IMR-90 (cell line): ENCODE data around the gene GTF2H1. TPM values are rescaled to one million over a fixed set of nuclear protein-coding genes. Genes with fewer than 3 reads are reported as not detected.

Experiments
- ATAC-seq: fragments of 200-7000 bp; cut with Tn5 transposase; 2 replicates; pipeline ENCODE4 v1.9.1; 2020; ENCODE audit warnings: low read depth, mild to moderate bottlenecking, moderate library complexity
- BruUV-seq: library from RNA; stranded (reverse); fragments of 400-500 nt; replicated peaks from 2 replicates; lab custom pipeline; 2021; lab: Mats Ljungman, UMichigan
- CTCF ChIA-PET: fragments of 300-600 bp; formaldehyde crosslinking; extraction: SDS; loops from one replicate; lab custom pipeline; 2021; ENCODE audit warnings: antibody characterized with exemption; lab: Yijun Ruan, JAX
- POLR2A ChIA-PET: fragments of 300-600 bp; sonication (Branson Sonifier 250); formaldehyde crosslinking; loops from one replicate; lab custom pipeline; 2022; ENCODE audit warnings: antibody characterized with exemption; ENCODE audit not compliant: unreplicated experiment; lab: Charles Lee
- DNase-seq: peaks from one replicate; pipeline ENCODE4 v3.0.0; 2013
- H2AFZ ChIP-seq: replicated peaks from 2 replicates; pipeline ENCODE3; 2013; ENCODE audit warnings: low read length, mild to moderate bottlenecking; ENCODE audit not compliant: poor library complexity
- H2AK5ac ChIP-seq: 2 replicates; pipeline ENCODE4 v1.6.1; 2013; ENCODE audit warnings: low read depth, low read length, inconsistent platforms
- H2AK9ac ChIP-seq: replicated peaks from 2 replicates; pipeline ENCODE3; 2013; ENCODE audit warnings: mild to moderate bottlenecking, low read depth, low read length, moderate library complexity; ENCODE audit not compliant: poor library complexity
- H2BK120ac ChIP-seq: 2 replicates; pipeline ENCODE4 v1.6.1; 2013; ENCODE audit warnings: low read depth, low read length, inconsistent platforms
- H2BK15ac ChIP-seq: 3 replicates; pipeline ENCODE4 v1.6.1; 2013; ENCODE audit warnings: low read depth, low read length, inconsistent platforms
- H2BK20ac ChIP-seq: 2 replicates; pipeline ENCODE4 v1.6.1; 2013; ENCODE audit warnings: low read depth, mild to moderate bottlenecking, inconsistent platforms, low read length, moderate library complexity
- H2BK5ac ChIP-seq: 2 replicates; pipeline ENCODE4 v1.6.1; 2013; ENCODE audit warnings: mild to moderate bottlenecking, low read depth, low read length, inconsistent platforms; ENCODE audit not compliant: poor library complexity, severe bottlenecking
- H3K14ac ChIP-seq: replicated peaks from 2 replicates; pipeline ENCODE4 v1.6.1; 2013; ENCODE audit warnings: low read depth, low read length, inconsistent platforms
- H3K18ac ChIP-seq: 2 replicates; pipeline ENCODE4 v1.6.1; 2013; ENCODE audit warnings: low read depth, low read length, control low read depth
- H3K23ac ChIP-seq: 2 replicates; pipeline ENCODE4 v1.6.1; 2013; ENCODE audit warnings: low read depth, low read length, inconsistent platforms
- H3K27ac ChIP-seq: 2 replicates; pipeline ENCODE4 v1.5.1; 2013; ENCODE audit warnings: mild to moderate bottlenecking, control low read depth, low read length; ENCODE audit not compliant: insufficient read depth
- H3K27me3 ChIP-seq: 2 replicates; pipeline ENCODE4 v1.6.1; 2013; ENCODE audit warnings: low read length; ENCODE audit not compliant: control insufficient read depth, insufficient read depth
- H3K36me3 ChIP-seq: 2 replicates; pipeline ENCODE4 v1.6.1; 2013; ENCODE audit warnings: low read length, mixed read lengths; ENCODE audit not compliant: control insufficient read depth, insufficient read depth
- H3K4ac ChIP-seq: 2 replicates; pipeline ENCODE4 v1.6.1; 2013; ENCODE audit warnings: low read depth, low read length, inconsistent platforms
- H3K4me1 ChIP-seq: 2 replicates; pipeline ENCODE4 v1.6.1; 2013; ENCODE audit warnings: low read length, mixed read lengths; ENCODE audit not compliant: control insufficient read depth, insufficient read depth
- H3K4me2 ChIP-seq: 2 replicates; pipeline ENCODE4 v1.6.1; 2013; ENCODE audit warnings: low read depth, mild to moderate bottlenecking, control low read depth, low read length, moderate library complexity
- H3K4me3 ChIP-seq: 2 replicates; pipeline ENCODE4 v1.5.1; 2013; ENCODE audit warnings: low read depth, mild to moderate bottlenecking, control low read depth, low read length, moderate library complexity; ENCODE audit not compliant: insufficient read depth
- H3K56ac ChIP-seq: 2 replicates; pipeline ENCODE4 v1.6.1; 2013; ENCODE audit warnings: low read length, inconsistent platforms; ENCODE audit not compliant: insufficient read depth; ENCODE audit errors: extremely low read depth
- H3K79me1 ChIP-seq, 2 experiments: 2 replicates each; pipeline ENCODE4 v1.6.1; 2013; ENCODE audit warnings: low read length in 2 of 2, inconsistent platforms in 1 of 2, low read depth in 1 of 2
- H3K9ac ChIP-seq: 2 replicates; pipeline ENCODE4 v1.6.1; 2013; ENCODE audit warnings: low read depth, low read length, control low read depth
- H3K9me1 ChIP-seq: 2 replicates; pipeline ENCODE4 v1.6.1; 2013; ENCODE audit warnings: low read length, inconsistent platforms; ENCODE audit not compliant: insufficient read depth
- H3K9me3 ChIP-seq: 2 replicates; pipeline ENCODE4 v1.6.1; 2013; ENCODE audit warnings: low read length; ENCODE audit not compliant: control insufficient read depth, insufficient read depth
- H4K20me1 ChIP-seq: 2 replicates; pipeline ENCODE4 v1.6.1; 2013; ENCODE audit warnings: low read length, inconsistent platforms; ENCODE audit not compliant: insufficient read depth
- H4K5ac ChIP-seq: 2 replicates; pipeline ENCODE4 v1.6.1; 2013; ENCODE audit warnings: mild to moderate bottlenecking, low read depth, low read length, control low read depth
- H4K8ac ChIP-seq, 2 experiments: 2 replicates each; pipeline ENCODE4 v1.6.1; 2013; ENCODE audit warnings: low read depth in 2 of 2, low read length in 2 of 2, control low read depth in 1 of 2, inconsistent platforms in 1 of 2
- H4K91ac ChIP-seq: 2 replicates; pipeline ENCODE4 v1.6.1; 2013; ENCODE audit warnings: low read depth, low read length, inconsistent platforms; ENCODE audit not compliant: insufficient read depth
- BHLHE40 ChIP-seq: fragments of 150-350 bp; IDR thresholded peaks from 2 replicates; pipeline ENCODE4 v1.6.1; 2016; ENCODE audit warnings: mild to moderate bottlenecking, low read depth, low read length
- CHD1 ChIP-seq: IDR thresholded peaks from 2 replicates; pipeline ENCODE4 v1.6.1; 2012; ENCODE audit warnings: low read depth, low read length, improper control_type of control experiment
- FOS ChIP-seq: fragments of 150-350 bp; IDR thresholded peaks from 2 replicates; pipeline ENCODE4 v1.6.1; 2016; ENCODE audit warnings: low read depth, low read length
- MAFK ChIP-seq: IDR thresholded peaks from 2 replicates; pipeline ENCODE4 v1.6.1; 2012; ENCODE audit warnings: low read depth, low read length, improper control_type of control experiment
- MAZ ChIP-seq: IDR thresholded peaks from 2 replicates; pipeline ENCODE4 v1.6.1; 2012; ENCODE audit warnings: low read depth, mild to moderate bottlenecking, low read length, improper control_type of control experiment, moderate library complexity, borderline replicate concordance
- MXI1 ChIP-seq: IDR thresholded peaks from 2 replicates; pipeline ENCODE4 v1.6.1; 2012; ENCODE audit warnings: low read depth, mild to moderate bottlenecking, low read length, moderate library complexity, borderline replicate concordance
- NFE2L2 ChIP-seq: fragments of 150-350 bp; IDR thresholded peaks from 2 replicates; pipeline ENCODE4 v1.6.1; 2016; ENCODE audit warnings: low read depth, mild to moderate bottlenecking, low read length
- POLR2A ChIP-seq: IDR thresholded peaks from 2 replicates; pipeline ENCODE4 v1.6.1; 2012; ENCODE audit warnings: mild to moderate bottlenecking, low read depth, low read length
- RAD21 ChIP-seq: IDR thresholded peaks from 2 replicates; pipeline ENCODE4 v1.6.1; 2012; ENCODE audit warnings: low read length, improper control_type of control experiment
- RCOR1 ChIP-seq: IDR thresholded peaks from 2 replicates; pipeline ENCODE4 v1.6.1; 2012; ENCODE audit warnings: mild to moderate bottlenecking, low read length, improper control_type of control experiment; ENCODE audit not compliant: insufficient replicate concordance
- RFX5 ChIP-seq: IDR thresholded peaks from 2 replicates; pipeline ENCODE4 v1.8.0; 2012; ENCODE audit warnings: low read depth, mild to moderate bottlenecking, low read length, moderate library complexity
- SMC3 ChIP-seq: fragments of 150-350 bp; IDR thresholded peaks from 2 replicates; pipeline ENCODE4 v1.6.1; 2016; ENCODE audit warnings: low read depth, mild to moderate bottlenecking, antibody characterized with exemption, low read length, moderate library complexity
- WGBS, 2 experiments: methylation state at CpG; one replicate each; pipeline versions ENCODE4 v1.1.5 to v1.1.7; 2013; ENCODE audit warnings: missing lambda C conversion rate in 2 of 2; ENCODE audit not compliant: insufficient read length in 1 of 2; ENCODE audit errors: extremely low coverage in 2 of 2; 5-methylcytosine and 5-hydroxymethylcytosine counted together
- dilution Hi-C: fragments of 300-500 bp; cut with HindIII; formaldehyde crosslinking; loops from one replicate; pipeline ENCODE4 v1.14.3; 2018; ENCODE audit warnings: low sequenced_read_pairs; ENCODE audit not compliant: unreplicated experiment
- in situ Hi-C: fragments of 300-500 bp; cut with MboI; formaldehyde crosslinking; loops from 3 replicates; pipeline ENCODE4 v1.14.3; 2019; ENCODE audit warnings: low sequenced_read_pairs, inconsistent platforms, mixed read lengths
- intact Hi-C: fragments of 100-400 bp; cut with micrococcal nuclease; formaldehyde crosslinking; loops from 2 replicates; pipeline ENCODE4 v1.10.0; 2022
- polyA plus RNA-seq, 3 experiments: library from polyadenylated mRNA; depleted of rRNA; stranded (reverse); fragments of >200 nt; gene quantifications; 2 replicates each; pipeline ENCODE4 v1.2.3, GENCODE V29; 2012; ENCODE audit warnings: low replicate concordance in 1 of 3
- total RNA-seq: library from RNA; depleted of rRNA; stranded (reverse); fragments of >200 nt; gene quantifications from 2 replicates; pipeline ENCODE4 v1.2.3, GENCODE V29; 2012
- TF ChIP-seq, protein P1 (sequence below): conservative IDR thresholded peaks from 2 replicates; pipeline ENCODE4 v1.5.1; 2012; ENCODE audit warnings: mild to moderate bottlenecking, low read depth, low read length, improper control_type of control experiment
- TF ChIP-seq, protein P2 (sequence below): fragments of 150-350 bp; IDR thresholded peaks from 2 replicates; pipeline ENCODE4 v1.6.1; 2016; ENCODE audit warnings: low read depth, mild to moderate bottlenecking, low read length, moderate library complexity, borderline replicate concordance
- TF ChIP-seq, protein P3 (sequence below): fragments of 150-350 bp; IDR thresholded peaks from 2 replicates; pipeline ENCODE4 v1.6.1; 2017; ENCODE audit warnings: mild to moderate bottlenecking, antibody characterized with exemption, low read length, low read depth

GTF2H1 gene
- total and polyA plus RNA-seq, 2 of the 4 experiments (the other 2 are of a cell fraction), result 25.0 to 67.0 TPM

DNA sequence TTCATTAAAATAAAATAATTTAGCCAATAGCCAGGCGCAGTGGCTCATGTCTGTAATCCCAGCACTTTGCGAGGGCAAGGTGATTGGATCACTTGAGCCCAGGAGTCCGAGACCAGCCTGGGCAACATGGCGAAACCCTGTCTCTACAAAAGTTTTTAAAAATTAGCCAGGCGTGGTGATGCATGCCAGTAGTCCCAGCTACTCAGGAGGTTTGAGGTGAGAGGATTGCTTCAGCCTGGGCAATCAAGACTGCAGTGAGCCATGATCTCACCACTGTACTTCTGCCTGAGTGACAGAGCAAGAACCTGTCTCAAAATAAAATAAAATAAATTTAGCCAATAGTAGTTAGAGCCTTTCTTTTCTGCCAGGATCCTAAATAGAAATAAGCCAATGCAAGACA, 12.7 kb upstream of the GTF2H1 start:
- Histone ChIP-seq H3K36me3 (peaks cover 20% of the 10 kb centered on the region), H3K9me1 (peaks cover 3% of the 10 kb centered on the region; the same call in 1 of the 2 replicates), H3K9ac (no peak overlapping the region), H3K27me3 (no peaks in the 10 kb centered on the region), H3K4me3 (no peak overlapping the region), H2BK15ac (no peak overlapping the region), H3K14ac (no peak overlapping the region), H3K56ac (no peak overlapping the region), H3K27ac (no peak overlapping the region), H4K8ac (no peak overlapping the region), H2AK9ac (no peak overlapping the region), H2AK5ac (no peak overlapping the region), H2BK20ac (no peak overlapping the region), H2BK120ac (no peak overlapping the region), H3K79me1 (peaks cover 11 to 24% of the 10 kb centered on the region in 2 experiments), H4K91ac (no peak overlapping the region), H3K18ac (no peak overlapping the region), H3K23ac (no peak overlapping the region), H4K20me1 (no peaks in the 10 kb centered on the region), H2AFZ (no peak overlapping the region), H3K9me3 (no peaks in the 10 kb centered on the region), H3K4ac (no peak overlapping the region), H2BK5ac (no peak overlapping the region), H3K4me1 (peaks cover 8% of the 10 kb centered on the region), H4K5ac (no peak overlapping the region), H3K4me2 (no peak overlapping the region)
- CTCF ChIA-PET, result no interaction called here
- BruUV-seq, result no TSS peak
- ATAC-seq (no peak), DNase-seq (no peak)
- POLR2A ChIA-PET, result no interaction called here
- 76% methylated on average over 3 of the region's 5 CpGs; no CpG with 5 or more reads in 1 of the 2 experiments for WGBS, 2 experiments
- no peak for TF ChIP-seq RAD21
- TF ChIP-seq MAFK, result no peak
- no peak for TF ChIP-seq MAZ
- TF ChIP-seq SMC3, result no peak
- no peak for TF ChIP-seq RFX5
- TF ChIP-seq FOS, result no peak
- TF ChIP-seq, protein P1, sequence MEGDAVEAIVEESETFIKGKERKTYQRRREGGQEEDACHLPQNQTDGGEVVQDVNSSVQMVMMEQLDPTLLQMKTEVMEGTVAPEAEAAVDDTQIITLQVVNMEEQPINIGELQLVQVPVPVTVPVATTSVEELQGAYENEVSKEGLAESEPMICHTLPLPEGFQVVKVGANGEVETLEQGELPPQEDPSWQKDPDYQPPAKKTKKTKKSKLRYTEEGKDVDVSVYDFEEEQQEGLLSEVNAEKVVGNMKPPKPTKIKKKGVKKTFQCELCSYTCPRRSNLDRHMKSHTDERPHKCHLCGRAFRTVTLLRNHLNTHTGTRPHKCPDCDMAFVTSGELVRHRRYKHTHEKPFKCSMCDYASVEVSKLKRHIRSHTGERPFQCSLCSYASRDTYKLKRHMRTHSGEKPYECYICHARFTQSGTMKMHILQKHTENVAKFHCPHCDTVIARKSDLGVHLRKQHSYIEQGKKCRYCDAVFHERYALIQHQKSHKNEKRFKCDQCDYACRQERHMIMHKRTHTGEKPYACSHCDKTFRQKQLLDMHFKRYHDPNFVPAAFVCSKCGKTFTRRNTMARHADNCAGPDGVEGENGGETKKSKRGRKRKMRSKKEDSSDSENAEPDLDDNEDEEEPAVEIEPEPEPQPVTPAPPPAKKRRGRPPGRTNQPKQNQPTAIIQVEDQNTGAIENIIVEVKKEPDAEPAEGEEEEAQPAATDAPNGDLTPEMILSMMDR, result no peak
- TF ChIP-seq MXI1, result no peak
- TF ChIP-seq POLR2A, result no peak
- TF ChIP-seq BHLHE40, result no peak
- no peak for TF ChIP-seq CHD1
- TF ChIP-seq, protein P2, sequence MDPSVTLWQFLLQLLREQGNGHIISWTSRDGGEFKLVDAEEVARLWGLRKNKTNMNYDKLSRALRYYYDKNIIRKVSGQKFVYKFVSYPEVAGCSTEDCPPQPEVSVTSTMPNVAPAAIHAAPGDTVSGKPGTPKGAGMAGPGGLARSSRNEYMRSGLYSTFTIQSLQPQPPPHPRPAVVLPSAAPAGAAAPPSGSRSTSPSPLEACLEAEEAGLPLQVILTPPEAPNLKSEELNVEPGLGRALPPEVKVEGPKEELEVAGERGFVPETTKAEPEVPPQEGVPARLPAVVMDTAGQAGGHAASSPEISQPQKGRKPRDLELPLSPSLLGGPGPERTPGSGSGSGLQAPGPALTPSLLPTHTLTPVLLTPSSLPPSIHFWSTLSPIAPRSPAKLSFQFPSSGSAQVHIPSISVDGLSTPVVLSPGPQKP, result no peak
- no peak for TF ChIP-seq RCOR1
- TF ChIP-seq, protein P3, sequence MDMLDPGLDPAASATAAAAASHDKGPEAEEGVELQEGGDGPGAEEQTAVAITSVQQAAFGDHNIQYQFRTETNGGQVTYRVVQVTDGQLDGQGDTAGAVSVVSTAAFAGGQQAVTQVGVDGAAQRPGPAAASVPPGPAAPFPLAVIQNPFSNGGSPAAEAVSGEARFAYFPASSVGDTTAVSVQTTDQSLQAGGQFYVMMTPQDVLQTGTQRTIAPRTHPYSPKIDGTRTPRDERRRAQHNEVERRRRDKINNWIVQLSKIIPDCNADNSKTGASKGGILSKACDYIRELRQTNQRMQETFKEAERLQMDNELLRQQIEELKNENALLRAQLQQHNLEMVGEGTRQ, result no peak
- TF ChIP-seq NFE2L2, result no peak
- intact Hi-C loops (no loop called here), in situ Hi-C loops (no loop called here), dilution Hi-C loops (no loop called here)
